ENCODE data around the gene EEF2.

Gene EEF2

GRCh38 chr19:3979289-3979673 is 6.0 kb downstream of the EEF2 start:
- no peak for TF ChIP-seq CTCF (IDR thresholded peaks at IDR 0.05; ENCODE audit: unreplicated experiment in 3 of 3)
- Mint-ChIP-seq H3K4me1 (peaks cover 18% of the 10 kb centered on the region), H3K36me3 (ENCODE audit: low read depth) (peaks cover 69% of the 10 kb centered on the region), H3K4me3 (peak overlapping the region in 1 of 3 experiments; percentile 29), H3K27ac (no peak overlapping the region), H3K9me3 (no peaks in the 10 kb centered on the region), H3K27me3 (ENCODE audit: low read depth) (no peaks in the 10 kb centered on the region)

- H3K36me3 Mint-ChIP-seq (ENCODE audit: low read depth): peaks cover 58% of the 10 kb centered on the region
- peak overlapping the region in 1 of 3 experiments; percentile 41 for H3K4me3 Mint-ChIP-seq
- no peak overlapping the region for H3K27ac Mint-ChIP-seq
- TF ChIP-seq CTCF (IDR thresholded peaks at IDR 0.05; ENCODE audit: unreplicated experiment in 3 of 3): no peak
- H3K9me3 Mint-ChIP-seq: no peaks in the 10 kb centered on the region
- no peaks in the 10 kb centered on the region for H3K27me3 Mint-ChIP-seq (ENCODE audit: low read depth)
- H3K4me1 Mint-ChIP-seq: peaks cover 7% of the 10 kb centered on the region
Observed at GRCh38 chr19:3978145-3978544, 7.1 kb downstream of the EEF2 start.

- Mint-ChIP-seq H3K4me3 (no peak overlapping the region), H3K36me3 (ENCODE audit: low read depth) (peaks cover 52% of the 10 kb centered on the region), H3K27ac (no peak overlapping the region), H3K9me3 (no peaks in the 10 kb centered on the region), H3K27me3 (ENCODE audit: low read depth) (no peaks in the 10 kb centered on the region), H3K4me1 (peaks cover under 1% of the 10 kb centered on the region)
- TF ChIP-seq CTCF (IDR thresholded peaks at IDR 0.05; ENCODE audit: unreplicated experiment in 3 of 3): no peak
Observed at GRCh38 chr19:3977242-3978143, 7.8 kb downstream of the EEF2 start.

GRCh38 chr19:3976495-3977241 is 8.6 kb downstream of the EEF2 start:
- Mint-ChIP-seq H3K4me3 (no peak overlapping the region), H3K4me1 (no peaks in the 10 kb centered on the region), H3K9me3 (no peaks in the 10 kb centered on the region), H3K27me3 (ENCODE audit: low read depth) (no peaks in the 10 kb centered on the region), H3K36me3 (ENCODE audit: low read depth) (peaks cover 44% of the 10 kb centered on the region), H3K27ac (no peak overlapping the region)
- TF ChIP-seq CTCF (IDR thresholded peaks at IDR 0.05; ENCODE audit: unreplicated experiment in 3 of 3): no peak

DNA sequence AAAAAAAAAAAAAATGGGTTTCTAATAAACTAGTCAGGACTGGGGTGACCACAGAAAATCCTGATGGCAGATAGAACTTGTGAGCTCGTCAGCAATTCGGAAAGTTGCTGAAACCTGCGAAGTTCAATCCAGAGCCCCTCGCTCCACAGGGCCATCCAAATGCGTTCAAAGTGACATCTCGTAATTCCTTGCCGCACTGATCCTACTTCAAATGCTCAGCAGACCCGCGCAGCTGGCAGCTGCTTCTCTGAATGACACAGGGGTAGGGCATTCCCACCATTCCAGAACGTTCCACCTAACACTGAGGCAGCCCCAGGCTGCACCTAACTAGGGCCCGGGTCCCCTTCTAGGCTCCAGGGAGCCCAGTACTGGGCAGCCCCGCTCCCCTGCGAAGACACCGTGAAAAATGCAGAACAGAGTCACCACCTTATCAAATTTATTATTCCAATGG is 9.6 kb downstream of the EEF2 start:
- no peaks in the 10 kb centered on the region for H3K27me3 Mint-ChIP-seq (ENCODE audit: low read depth)
- H3K4me3 Mint-ChIP-seq: no peak overlapping the region
- peaks cover 39% of the 10 kb centered on the region for H3K36me3 Mint-ChIP-seq (ENCODE audit: low read depth)
- no peak for TF ChIP-seq CTCF (IDR thresholded peaks at IDR 0.05; ENCODE audit: unreplicated experiment in 3 of 3)
- no peaks in the 10 kb centered on the region for H3K9me3 Mint-ChIP-seq
- no peak overlapping the region for H3K27ac Mint-ChIP-seq
- H3K4me1 Mint-ChIP-seq: no peaks in the 10 kb centered on the region
